Bronchial epithelial cell (primary cell): ENCODE data around the gene CCDC188. TPM values are rescaled to one million over a fixed set of nuclear protein-coding genes. Genes with fewer than 3 reads are reported as not detected.

Experiments used
- DNase-seq: peaks from one replicate; pipeline ENCODE4 v3.0.0-alpha.2; 2010; ENCODE audit warnings: low read depth
- FAIRE-seq: peaks from 2 replicates; lab custom pipeline; 2011; peaks lifted over from hg19 to GRCh38; lab: Jason Lieb, UNC
- H3K27me3 ChIP-seq: 2 replicates; pipeline ENCODE4 v1.5.1; 2011; ENCODE audit warnings: low read length; ENCODE audit not compliant: control insufficient read depth, insufficient read depth
- H3K36me3 ChIP-seq: 2 replicates; pipeline ENCODE4 v1.5.1; 2011; ENCODE audit warnings: low read length; ENCODE audit not compliant: control insufficient read depth, insufficient read depth
- H3K4me3 ChIP-seq: 2 replicates; pipeline ENCODE4 v1.5.1; 2011; ENCODE audit warnings: mild to moderate bottlenecking, low read depth, low read length, control low read depth
- total RNA-seq: library from RNA; depleted of rRNA; stranded (reverse); fragments of >200 nt; gene quantifications from 2 replicates; pipeline ENCODE4 v1.2.1, GENCODE V29; 2014
- TF ChIP-seq, protein P1 (sequence below): IDR thresholded peaks from 2 replicates; pipeline ENCODE4 v1.5.1; 2011; ENCODE audit warnings: mild to moderate bottlenecking, moderate library complexity, low read length, control low read depth, inconsistent platforms; ENCODE audit not compliant: insufficient read depth, severe bottlenecking

CCDC188 gene
- total RNA-seq, 1 donor from 2014 or later = not detected

DNA sequence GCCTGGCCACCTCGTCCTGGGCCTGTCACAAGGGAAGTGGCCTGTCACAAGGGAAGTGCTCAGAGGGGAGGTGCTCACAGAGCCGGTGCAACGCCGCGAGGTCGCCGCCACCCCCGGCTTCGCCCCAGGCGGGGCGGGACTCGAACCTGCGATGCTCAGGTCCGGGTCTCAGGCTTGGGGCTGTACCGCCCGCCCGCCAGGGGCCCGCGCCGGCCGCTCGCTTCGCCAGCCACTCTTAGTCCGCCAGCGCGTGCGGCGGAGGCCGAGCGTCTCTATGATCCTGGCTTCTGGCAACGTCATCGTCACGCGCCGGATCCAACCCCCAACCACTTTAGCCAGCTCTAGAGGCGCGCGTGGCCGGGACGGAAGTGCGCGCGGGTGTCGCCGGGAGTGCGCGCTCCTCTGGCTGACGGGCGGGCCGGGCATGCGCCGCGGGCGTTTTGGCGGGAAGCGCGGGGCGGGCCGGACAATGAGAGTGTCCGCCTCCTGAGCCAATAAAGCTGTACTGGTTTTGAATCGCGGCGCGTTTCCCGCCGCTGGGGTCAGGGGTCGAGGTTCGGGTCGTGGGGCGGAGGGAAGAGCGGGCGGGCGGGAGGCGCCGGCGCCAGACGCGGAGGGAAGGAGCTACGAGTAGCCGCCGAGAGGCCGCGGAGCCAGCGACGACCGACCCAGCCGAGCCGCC, 33.8 kb downstream of the CCDC188 start, which contains the start of gene TRMT2A:
Gene TRMT2A, minus strand, starts transcription at position 276 of the 682 bp plus-strand sequence. CDS start 320 bp downstream, outside the sequence.
- peaks cover 37% of the 10 kb centered on the region for H3K36me3 ChIP-seq
- H3K27me3 ChIP-seq = no peaks in the 10 kb centered on the region
- no peak for FAIRE-seq
- peak; percentile 87 for DNase-seq
- peak within 1 kb of the TSS; percentile 97 for H3K4me3 ChIP-seq
- TF ChIP-seq, protein P1, sequence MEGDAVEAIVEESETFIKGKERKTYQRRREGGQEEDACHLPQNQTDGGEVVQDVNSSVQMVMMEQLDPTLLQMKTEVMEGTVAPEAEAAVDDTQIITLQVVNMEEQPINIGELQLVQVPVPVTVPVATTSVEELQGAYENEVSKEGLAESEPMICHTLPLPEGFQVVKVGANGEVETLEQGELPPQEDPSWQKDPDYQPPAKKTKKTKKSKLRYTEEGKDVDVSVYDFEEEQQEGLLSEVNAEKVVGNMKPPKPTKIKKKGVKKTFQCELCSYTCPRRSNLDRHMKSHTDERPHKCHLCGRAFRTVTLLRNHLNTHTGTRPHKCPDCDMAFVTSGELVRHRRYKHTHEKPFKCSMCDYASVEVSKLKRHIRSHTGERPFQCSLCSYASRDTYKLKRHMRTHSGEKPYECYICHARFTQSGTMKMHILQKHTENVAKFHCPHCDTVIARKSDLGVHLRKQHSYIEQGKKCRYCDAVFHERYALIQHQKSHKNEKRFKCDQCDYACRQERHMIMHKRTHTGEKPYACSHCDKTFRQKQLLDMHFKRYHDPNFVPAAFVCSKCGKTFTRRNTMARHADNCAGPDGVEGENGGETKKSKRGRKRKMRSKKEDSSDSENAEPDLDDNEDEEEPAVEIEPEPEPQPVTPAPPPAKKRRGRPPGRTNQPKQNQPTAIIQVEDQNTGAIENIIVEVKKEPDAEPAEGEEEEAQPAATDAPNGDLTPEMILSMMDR = peak; percentile 21

DNA sequence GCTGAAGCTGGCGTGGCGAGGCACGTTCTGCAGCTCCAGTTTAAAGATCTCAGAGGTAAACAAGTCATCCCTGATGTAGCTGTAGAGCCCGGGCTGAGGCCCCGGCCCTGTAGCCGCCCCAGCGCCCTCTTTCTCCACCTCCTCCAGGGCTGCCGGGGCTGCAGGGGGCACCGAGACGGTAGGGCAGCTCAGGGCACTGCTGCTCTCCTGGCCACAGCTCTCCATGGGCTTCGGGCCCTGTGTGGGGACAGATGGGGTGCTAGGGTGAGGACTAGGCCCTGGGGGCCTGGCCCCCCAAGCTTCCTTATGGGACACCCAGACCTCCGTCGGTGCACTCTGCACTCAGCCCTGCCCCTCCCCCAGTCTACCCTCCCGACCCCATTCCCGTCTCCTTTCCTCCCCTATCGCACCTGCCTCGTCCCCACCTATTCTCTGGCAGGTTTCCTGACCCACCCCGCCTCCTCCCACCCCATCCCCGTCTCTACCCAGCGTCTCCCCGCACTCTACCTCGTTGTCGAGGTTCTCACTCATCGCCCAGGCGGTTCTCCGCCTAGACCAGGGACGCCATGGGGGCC, 34.4 kb downstream of the CCDC188 start:
- FAIRE-seq (no peak), DNase-seq (no peak)
- Histone ChIP-seq H3K27me3 (no peaks in the 10 kb centered on the region), H3K4me3 (peak overlapping the region; percentile 97), H3K36me3 (peaks cover 36% of the 10 kb centered on the region)
- TF ChIP-seq, protein P1 = no peak

DNA sequence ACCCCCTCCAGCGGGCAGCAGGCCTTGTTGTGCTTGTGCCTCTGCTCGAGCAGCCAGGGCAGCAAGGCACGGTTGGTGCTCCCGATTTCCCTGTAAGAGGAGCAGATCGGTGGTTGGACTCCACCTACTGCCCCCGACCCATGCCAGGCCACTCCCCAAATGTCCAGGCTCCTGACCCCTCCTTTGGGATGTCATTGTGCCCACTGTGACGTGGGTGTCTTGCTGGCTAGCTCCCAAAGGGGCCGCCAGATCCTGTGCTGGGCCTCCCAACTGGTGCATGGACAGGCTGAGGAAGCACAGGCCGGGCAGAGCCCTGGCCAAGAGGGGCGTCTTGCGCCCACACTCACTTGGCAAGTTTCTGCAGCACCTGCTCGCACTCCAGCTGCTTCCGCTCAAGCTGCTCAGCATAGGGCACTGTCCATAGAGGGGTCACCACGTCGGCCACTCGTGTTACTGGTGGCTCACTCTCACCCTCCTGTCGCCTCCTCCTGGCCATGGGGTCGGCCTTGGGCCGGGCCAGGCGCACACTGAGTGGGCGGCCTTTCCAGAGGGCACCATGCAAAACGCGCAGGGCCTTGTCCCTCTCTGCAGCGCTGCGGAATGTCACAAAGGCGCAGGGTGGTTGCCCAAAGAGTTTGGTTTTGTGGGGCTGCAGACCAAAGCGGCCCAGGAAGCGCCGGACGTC, 35.0 kb downstream of the CCDC188 start, which contains the start of gene RANBP1:
Gene RANBP1, plus strand, starts transcription at position 414 of the 685 bp plus-strand sequence. Its CDS starts 81 bp downstream, at position 495.
- no peak for FAIRE-seq
- DNase-seq = no peak
- no peaks in the 10 kb centered on the region for H3K27me3 ChIP-seq
- TF ChIP-seq, protein P1 = no peak
- H3K36me3 ChIP-seq = peaks cover 38% of the 10 kb centered on the region
- peak within 1 kb of the TSS; percentile 97 for H3K4me3 ChIP-seq

DNA sequence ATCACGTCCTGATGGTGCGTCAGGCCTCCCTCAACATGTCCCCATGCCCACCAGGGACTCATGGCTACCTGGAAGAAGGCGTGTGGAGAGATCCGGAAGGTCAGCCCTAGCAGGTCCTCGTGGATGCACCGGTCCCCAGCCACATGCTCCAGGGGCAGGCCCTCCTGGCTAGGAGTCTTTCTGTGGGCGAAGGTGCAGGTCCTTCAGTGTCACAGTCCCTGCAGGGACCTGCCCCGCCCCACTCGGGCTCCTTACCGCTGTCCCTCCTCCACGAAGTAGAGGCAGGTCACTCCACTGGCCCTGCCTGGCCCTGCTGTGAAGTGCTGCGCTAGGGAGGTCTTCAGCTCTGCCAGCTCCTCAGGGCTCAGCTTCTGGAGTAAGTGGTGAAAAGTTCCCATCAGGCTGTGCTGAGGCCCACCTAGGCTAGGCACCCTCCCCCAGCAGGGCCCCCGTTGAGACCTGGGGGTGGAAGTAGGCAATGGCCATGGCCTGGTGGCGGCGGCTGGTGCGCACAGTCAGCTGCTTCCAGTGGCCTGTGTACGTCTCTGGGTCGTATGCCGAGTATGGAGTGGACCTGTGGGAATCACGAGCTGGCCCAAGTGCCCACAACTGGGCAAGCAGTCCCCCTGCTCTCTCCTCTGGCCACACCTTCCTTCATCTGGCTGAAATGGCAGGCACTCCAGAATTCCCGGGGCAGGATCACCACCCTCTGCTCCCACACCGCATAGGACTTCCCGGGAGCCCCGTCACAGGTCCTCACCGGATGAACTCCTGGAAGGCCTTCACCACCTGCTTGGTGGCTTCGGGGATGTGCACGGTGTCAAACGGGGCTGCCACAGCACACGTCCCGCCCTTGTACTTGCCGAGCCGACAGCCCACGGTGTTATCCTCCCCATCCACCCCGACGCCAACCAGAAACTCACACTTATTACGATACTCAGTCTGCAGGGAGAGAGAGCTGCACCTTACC, 36.1 kb downstream of the CCDC188 start:
- no peaks in the 10 kb centered on the region for H3K27me3 ChIP-seq
- no peak overlapping the region for H3K4me3 ChIP-seq
- DNase-seq (no peak), FAIRE-seq (no peak)
- TF ChIP-seq, protein P1 = no peak
- H3K36me3 ChIP-seq = peaks cover 36% of the 10 kb centered on the region

DNA sequence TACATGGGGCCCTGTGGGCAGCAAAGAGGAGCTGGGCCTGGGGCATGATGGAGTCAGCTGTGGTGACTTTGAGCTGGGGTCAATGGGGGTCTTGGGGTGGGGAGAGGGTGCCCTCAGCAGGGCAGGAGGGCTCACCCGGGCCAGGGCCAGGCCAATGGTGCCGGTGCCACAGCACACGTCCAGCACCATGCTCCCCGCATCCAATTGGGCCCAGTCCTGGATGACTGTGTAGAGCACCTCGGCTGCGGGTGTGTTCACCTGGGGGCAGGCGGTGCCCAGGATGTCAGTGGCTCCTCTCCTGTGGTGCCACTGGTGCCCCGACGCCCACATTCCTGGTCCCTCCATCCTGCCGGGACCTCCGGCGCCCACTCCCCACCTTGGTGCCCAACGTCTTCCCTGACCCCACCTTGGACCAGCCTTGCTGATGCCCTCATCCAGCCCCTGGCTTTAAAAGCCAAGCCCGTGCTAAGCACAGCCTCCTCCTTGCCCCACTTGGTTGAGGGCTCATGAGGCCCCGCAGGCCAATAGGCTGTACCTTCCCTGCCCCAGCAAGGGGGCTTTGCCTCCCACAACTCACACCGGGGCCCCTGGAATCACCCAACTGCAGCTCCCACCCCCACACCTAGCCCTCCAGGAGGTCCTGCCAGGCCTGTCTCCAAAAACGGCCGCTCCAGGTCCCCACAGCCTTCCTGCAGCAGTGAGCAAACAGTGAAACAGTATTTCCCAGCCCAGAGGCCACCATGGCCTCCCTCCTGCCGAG, 37.1 kb downstream of the CCDC188 start:
- TF ChIP-seq, protein P1 = no peak
- no peaks in the 10 kb centered on the region for H3K27me3 ChIP-seq
- FAIRE-seq = no peak
- H3K4me3 ChIP-seq = no peak overlapping the region
- peaks cover 40% of the 10 kb centered on the region for H3K36me3 ChIP-seq
- no peak for DNase-seq
